ENCODE measurements around the gene CCDC107.

The CCDC107 gene

DNA sequence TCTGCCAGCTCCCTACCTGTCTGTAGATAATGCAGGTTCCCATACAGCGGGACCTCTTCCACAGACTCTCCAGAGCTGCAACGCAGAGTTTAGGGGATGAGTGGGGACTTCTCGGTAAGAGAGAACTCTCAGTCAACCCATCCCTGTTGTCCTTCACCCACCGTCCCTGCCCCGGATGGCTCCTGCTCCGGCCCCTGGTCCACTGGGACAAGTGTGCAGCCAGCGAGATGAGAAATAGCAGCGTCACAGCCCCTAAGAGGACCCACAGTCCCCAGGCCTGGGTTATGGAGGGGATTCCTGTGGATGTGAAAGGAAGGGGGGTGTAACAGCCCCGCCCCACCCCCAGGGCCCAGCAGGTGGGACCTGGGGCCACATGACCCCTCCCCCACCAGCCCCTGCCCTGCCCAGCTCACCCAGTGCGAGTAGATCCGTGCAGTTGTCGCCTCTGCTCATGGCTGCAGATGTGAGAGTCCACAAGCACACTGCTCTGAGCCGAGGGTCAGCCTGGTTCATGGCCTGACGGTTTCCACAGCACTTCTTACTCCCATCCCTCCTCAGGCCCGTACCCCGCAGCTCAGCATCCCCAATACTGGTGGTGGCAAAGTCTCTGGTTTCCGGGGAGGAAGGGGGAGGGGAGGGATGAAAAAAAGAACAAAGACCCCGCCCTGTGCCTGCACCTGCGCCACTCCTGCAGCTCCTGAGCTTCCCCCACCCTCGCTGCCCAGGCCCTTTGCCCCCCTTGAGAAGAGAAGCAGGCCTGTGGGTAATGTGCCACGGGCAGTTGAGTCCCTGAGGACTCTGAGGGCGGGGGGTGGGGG lies 7.5 kb upstream of the CCDC107 start, which contains the start of gene SIT1:
SIT1 (minus strand) TSS at position 591 of the 818 bp plus-strand sequence; CDS start at position 513, 78 bp downstream.
- TF ChIP-seq CTCF (conservative IDR thresholded peaks at IDR 0.05; ENCODE audit: control insufficient read depth, insufficient read depth, low read depth, low read length): no peak
- no peak for DNase-seq (ENCODE audit: low read depth)
- H3K4me3 ChIP-seq (ENCODE audit: control insufficient read depth, low read depth, low read length): no peak within 1 kb of the TSS

- no peak overlapping the region for H3K4me3 ChIP-seq (ENCODE audit: control insufficient read depth, low read depth, low read length)
- DNase-seq (ENCODE audit: low read depth): peak; percentile 88
- no peak for TF ChIP-seq CTCF (conservative IDR thresholded peaks at IDR 0.05; ENCODE audit: control insufficient read depth, insufficient read depth, low read depth, low read length)
Observed at GRCh38 chr9:35651956-35652828, 5.9 kb upstream of the CCDC107 start.

DNA sequence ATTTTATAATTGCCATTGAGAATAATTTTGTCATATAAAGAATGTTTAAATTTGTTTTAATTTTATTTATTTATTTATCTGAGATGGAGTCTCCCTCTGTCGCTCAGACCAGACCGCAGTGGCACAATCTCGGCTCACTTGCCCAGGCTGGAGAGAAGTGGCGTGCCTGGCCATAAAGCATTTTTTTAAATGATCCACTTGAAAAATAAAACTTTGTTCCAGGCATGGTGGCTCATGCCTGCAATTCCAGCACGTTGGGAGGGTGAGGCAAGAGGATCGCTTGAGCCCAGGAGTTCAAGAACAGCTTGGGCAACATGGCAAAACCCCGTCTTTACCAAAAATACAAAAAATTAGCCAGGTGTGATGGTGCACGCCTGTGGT lies 5.3 kb upstream of the CCDC107 start:
- no peak for TF ChIP-seq CTCF (conservative IDR thresholded peaks at IDR 0.05; ENCODE audit: control insufficient read depth, insufficient read depth, low read depth, low read length)
- no peak overlapping the region for H3K4me3 ChIP-seq (ENCODE audit: control insufficient read depth, low read depth, low read length)
- no peak for DNase-seq (ENCODE audit: low read depth)

- DNase-seq (ENCODE audit: low read depth): no peak
- TF ChIP-seq CTCF (conservative IDR thresholded peaks at IDR 0.05; ENCODE audit: control insufficient read depth, insufficient read depth, low read depth, low read length): no peak
- H3K4me3 ChIP-seq (ENCODE audit: control insufficient read depth, low read depth, low read length): no peak overlapping the region
Observed at GRCh38 chr9:35653611-35654010, 4.5 kb upstream of the CCDC107 start.

DNA sequence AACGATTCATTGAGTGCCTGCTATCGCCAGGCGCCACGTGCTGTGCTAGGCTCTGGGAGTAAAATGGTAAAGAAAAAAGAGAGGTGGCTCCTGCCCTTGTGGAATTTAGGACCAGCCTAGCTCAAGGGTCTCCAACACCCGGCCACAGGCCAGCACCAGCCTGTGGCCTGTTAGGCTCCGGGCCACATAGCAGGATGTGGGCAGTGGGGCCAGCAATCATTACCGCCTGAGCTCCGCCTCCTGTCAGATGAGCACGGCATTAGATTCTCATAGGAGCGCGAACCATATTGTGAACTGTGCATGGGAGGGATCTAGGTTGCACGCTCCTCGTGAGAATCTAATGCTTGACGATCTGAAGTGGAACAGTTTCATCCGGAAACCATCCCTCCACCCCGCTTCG lies 1.7 kb upstream of the CCDC107 start:
- no peak for TF ChIP-seq CTCF (conservative IDR thresholded peaks at IDR 0.05; ENCODE audit: control insufficient read depth, insufficient read depth, low read depth, low read length)
- DNase-seq (ENCODE audit: low read depth): no peak
- no peak overlapping the region for H3K4me3 ChIP-seq (ENCODE audit: control insufficient read depth, low read depth, low read length)

GRCh38 chr9:35656831-35657545 lies 1.1 kb upstream of the CCDC107 start:
- no peak for DNase-seq (ENCODE audit: low read depth)
- peak overlapping the region; percentile 35 for H3K4me3 ChIP-seq (ENCODE audit: control insufficient read depth, low read depth, low read length)
- no peak for TF ChIP-seq CTCF (conservative IDR thresholded peaks at IDR 0.05; ENCODE audit: control insufficient read depth, insufficient read depth, low read depth, low read length)
